ENCODE data around the gene PTTG2. TPM values are rescaled to one million over a fixed set of nuclear protein-coding genes. Genes with fewer than 3 reads are reported as not detected.
"Not testable (repeated sequence)": the region's sequence is repeated elsewhere in the genome, so short reads cannot be mapped to it uniquely, and the experiment has no call there.

The PTTG2 gene
- total RNA-seq = not detected in 2 replicates

- no peak for DNase-seq (ENCODE audit: low read depth, low spot score)
Measured at GRCh38 chr4:37960098-37960497, at the start of gene PTTG2. Gene PTTG2, plus strand, starts transcription at chr4:37960398. Its CDS starts 37 bp downstream, at chr4:37960435.

DNA sequence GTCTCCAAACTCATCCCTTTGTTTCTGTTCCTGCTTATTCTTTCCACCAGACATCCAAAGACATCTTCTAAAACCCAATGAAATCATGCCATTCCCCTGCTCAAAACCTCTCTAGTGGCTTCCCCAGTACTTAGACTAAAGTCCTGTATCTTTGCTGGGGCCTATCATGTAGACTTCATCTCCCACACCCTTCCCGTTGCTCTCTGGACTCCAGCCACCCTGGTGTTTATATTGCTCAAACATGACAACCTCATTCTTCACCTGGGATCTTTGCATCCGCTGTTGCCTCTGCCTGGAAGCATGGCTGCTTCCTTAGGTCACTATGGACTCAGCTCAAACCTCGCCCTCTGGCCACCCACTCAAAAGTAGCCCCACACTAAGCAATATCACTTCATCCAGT, 45.7 kb upstream of the PTTG2 start:
- no peak for DNase-seq (ENCODE audit: low read depth, low spot score)

GRCh38 chr4:37917388-37917787, 42.8 kb upstream of the PTTG2 start:
- no peak for DNase-seq (ENCODE audit: low read depth, low spot score)

- no peak for DNase-seq (ENCODE audit: low read depth, low spot score)
Measured at GRCh38 chr4:37918653-37919052, 41.5 kb upstream of the PTTG2 start.

GRCh38 chr4:37922328-37922727, 37.9 kb upstream of the PTTG2 start:
- no peak for DNase-seq (ENCODE audit: low read depth, low spot score)

GRCh38 chr4:37923089-37923488, 37.1 kb upstream of the PTTG2 start:
- not testable (repeated sequence) for DNase-seq (ENCODE audit: low read depth, low spot score)

GRCh38 chr4:37924946-37925345, 35.3 kb upstream of the PTTG2 start:
- no peak for DNase-seq (ENCODE audit: low read depth, low spot score)

DNA sequence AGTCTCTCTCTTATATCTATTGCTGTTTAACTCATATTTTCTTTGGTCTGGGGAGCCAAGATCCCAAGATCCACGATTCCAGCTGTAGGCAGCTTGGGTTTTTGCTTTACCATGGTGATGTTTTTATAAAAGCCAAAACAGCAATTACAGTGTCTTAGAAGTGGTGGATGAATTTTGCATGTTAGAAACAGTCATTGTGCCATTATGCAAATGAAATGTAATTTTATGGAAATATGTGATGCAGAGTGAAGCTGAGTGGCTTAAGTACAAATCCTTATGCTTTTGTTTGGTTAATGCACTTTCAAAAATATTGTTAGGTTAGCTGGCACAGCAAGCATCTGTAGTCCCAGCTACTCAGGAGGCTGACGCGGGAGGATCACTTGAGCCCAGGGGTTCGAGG, 32.8 kb upstream of the PTTG2 start:
- no peak for DNase-seq (ENCODE audit: low read depth, low spot score)

- DNase-seq (ENCODE audit: low read depth, low spot score) = no peak
Measured at GRCh38 chr4:37928426-37929416, 31.5 kb upstream of the PTTG2 start.

DNA sequence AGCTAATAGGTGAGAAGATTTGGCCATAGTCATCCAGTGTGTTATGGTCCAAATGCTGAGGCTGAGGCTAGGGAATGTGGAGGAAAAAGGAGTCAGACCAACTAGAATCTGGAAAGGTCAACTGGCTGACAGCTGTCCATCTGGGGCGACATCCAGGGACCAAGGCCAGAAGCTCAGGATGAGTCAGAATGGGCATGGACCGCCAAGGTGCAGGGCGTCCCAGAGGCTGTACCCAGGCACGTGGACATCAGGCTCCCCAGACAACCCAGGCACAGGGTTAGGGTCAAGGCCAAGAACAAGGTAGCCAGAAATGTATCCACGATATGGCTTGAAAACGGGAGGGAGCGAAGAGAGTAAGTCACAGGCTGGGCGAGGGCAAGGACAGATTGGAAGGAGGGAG, 26.1 kb upstream of the PTTG2 start:
- no peak for DNase-seq (ENCODE audit: low read depth, low spot score)

GRCh38 chr4:37934609-37935008, 25.6 kb upstream of the PTTG2 start:
- DNase-seq (ENCODE audit: low read depth, low spot score) = no peak

- DNase-seq (ENCODE audit: low read depth, low spot score) = no peak
Measured at GRCh38 chr4:37935026-37935425, 25.2 kb upstream of the PTTG2 start.

DNA sequence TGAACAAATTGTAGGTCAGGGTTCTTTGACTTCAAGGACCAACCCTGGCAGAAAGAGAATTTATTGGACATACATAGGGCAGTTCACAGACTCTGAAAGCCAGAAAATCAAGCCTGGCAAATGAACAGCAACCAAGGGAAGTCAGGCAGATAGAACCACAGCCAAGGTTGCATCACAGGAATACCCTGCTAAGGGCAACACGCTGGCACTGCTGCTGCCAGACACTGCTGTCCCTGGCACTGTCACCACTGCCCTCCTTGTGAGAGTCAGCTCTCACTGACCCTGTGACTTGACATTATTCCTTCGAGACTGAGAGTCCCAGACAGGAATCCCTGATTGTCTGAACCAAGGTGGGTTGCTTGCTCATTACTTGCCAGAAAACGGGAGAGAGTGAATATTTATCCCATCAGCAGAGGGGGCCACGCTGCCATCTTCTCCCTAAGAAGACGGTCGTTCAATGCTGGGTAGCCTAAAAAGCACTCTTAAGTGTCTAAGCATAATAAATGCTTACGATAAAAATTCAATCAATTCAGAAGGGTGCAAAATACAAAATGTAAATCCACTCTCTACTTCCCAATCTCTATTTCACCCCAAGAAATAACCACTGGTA, 23.2 kb upstream of the PTTG2 start:
- DNase-seq (ENCODE audit: low read depth, low spot score) = no peak

DNA sequence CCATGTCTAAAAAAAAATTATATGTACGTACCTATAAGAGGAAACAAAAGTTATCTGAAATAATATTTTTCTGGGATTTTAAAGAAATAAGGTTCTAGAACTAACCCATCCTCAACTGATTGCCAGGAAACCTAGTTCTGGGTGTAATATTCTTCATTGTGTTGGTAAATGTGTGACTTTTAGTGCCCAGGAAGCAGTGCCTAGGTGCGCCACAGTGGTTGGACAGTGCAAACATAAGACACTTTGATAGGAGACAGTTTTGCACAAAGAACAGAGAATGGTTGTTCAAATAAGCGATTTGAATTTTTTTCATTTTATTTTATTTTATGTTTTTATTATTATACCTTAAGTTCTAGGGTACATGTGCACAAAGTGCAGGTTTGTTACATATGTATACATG, 22.0 kb upstream of the PTTG2 start:
- no peak for DNase-seq (ENCODE audit: low read depth, low spot score)

DNA sequence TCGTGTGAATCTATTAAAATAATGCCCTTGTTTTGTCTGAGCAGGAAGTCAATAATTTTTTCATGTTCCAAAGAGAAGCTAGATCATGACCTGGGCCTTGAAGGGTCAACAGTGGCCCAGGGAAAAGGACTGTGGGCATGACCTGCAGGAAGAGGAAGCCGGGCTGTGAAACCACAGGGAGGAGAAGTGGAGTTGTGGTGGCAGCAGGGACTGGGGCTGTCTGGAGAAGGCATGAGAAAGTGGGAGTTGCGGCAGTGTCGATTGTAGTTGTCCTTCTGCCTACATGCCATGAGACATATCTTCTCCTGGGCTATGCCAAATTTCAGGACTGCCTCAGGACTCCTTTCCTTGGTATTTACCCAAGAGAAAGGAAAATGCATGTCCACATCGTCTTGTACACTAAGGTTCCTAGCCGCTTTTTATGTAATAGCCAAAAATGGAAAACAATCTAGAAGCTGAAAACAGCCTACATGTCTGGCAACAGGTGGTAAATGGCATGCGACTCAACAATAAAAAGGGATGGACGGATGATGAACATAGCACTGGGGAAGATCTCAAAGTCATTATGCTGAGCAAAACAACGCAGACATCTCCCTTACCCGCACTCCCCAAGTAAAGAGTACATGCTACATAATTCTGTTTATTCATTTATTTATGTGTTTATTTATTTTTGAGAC, 13.6 kb upstream of the PTTG2 start:
- no peak for DNase-seq (ENCODE audit: low read depth, low spot score)

- no peak for DNase-seq (ENCODE audit: low read depth, low spot score)
Measured at GRCh38 chr4:37948542-37948941, 11.7 kb upstream of the PTTG2 start.

DNA sequence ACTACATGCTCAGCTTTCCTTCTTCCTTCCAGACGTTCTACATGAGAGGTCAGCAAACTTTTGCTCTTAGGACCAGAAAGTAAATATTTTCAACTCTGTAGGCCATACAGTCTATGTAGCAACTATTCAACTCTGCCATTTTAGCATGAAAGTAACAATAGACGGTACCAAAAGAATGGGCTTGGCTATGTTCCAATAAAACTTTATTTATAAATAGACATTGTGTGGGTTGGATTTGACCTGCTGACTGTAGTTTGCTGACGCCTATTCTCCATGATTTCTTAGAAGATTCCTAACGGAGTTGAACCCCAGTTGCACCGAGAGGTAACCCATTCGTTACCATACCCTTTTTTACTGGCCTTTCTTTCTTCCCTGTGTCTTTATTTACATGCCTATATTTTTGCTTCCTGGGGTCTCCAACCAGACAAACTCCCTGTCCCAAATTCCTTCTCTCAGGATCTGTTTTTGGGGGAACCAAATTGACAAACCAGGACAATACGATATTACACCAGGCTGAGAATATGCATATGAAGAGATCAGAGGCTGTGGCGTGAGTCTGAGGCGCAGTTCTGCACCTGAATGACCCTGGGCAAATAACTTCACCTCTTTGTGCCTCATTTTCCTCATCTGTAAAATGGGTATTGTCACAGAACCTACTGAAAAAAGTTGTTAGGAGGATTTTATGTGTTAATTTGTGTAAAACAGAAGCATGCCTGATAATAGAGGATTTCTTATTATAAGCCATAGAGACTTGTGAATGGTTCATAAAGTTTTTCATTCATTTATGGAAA, 10.4 kb upstream of the PTTG2 start:
- DNase-seq (ENCODE audit: low read depth, low spot score) = no peak

GRCh38 chr4:37951461-37952352, 8.5 kb upstream of the PTTG2 start:
- no peak for DNase-seq (ENCODE audit: low read depth, low spot score)

DNA sequence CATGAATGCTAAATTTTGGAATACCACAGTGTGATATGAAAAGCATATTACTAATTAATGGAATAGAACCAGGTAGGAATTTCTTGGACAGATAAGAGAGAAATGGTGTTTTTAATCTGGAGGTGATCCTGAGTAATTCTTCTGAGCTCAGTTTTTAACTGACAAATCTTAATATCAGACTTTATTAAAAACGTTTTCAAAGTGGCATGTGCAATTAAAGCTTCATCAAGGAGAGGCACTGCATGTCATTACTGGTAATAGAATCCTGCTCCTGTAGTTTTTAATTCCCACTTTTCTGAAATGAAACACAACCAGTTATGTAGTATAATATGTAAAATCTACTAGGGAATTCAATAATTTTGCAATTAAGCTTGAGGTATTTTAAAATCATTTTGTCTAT, 7.0 kb upstream of the PTTG2 start:
- DNase-seq (ENCODE audit: low read depth, low spot score) = no peak

DNA sequence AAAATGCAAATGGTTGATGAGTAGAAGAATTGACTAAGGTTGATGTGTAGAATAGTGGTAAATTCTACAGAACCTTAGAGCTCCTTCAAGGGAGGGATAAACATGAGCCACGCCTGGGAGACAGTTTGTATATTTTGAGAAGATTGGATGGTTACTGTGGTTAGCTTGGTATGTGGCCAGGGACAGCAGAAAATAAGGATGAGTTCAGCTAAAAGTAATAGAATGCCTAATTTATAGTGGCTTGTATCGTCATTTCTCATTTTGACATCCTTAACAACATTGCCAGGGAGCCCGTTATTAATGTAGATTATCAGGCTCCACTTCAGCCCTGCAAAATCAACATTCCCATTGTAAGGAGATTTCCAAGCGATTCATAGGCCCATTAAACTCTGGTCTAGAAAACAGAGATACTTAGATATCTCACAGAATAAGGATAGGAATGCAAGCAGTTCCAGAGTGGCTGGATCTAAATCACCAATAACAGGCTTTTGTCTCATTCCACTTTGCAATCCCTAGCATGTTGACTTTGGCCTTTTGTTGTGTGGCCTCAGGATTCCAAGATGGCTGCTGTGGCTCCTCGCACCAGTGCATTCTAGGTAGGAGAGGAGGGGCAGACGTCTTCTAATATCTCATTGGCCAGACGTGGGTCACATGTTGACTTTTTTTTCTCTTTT, 6.4 kb upstream of the PTTG2 start:
- DNase-seq (ENCODE audit: low read depth, low spot score) = no peak

Data from pulmonary artery endothelial cell (primary cell).